Measurements from ENCODE around the gene NUP133. TPM values are rescaled to one million over a fixed set of nuclear protein-coding genes. Genes with fewer than 3 reads are reported as not detected.

Gene NUP133
- total RNA-seq, result 10 to 100 TPM; 29.6 to 40.7 (median 37.3) TPM

DNA sequence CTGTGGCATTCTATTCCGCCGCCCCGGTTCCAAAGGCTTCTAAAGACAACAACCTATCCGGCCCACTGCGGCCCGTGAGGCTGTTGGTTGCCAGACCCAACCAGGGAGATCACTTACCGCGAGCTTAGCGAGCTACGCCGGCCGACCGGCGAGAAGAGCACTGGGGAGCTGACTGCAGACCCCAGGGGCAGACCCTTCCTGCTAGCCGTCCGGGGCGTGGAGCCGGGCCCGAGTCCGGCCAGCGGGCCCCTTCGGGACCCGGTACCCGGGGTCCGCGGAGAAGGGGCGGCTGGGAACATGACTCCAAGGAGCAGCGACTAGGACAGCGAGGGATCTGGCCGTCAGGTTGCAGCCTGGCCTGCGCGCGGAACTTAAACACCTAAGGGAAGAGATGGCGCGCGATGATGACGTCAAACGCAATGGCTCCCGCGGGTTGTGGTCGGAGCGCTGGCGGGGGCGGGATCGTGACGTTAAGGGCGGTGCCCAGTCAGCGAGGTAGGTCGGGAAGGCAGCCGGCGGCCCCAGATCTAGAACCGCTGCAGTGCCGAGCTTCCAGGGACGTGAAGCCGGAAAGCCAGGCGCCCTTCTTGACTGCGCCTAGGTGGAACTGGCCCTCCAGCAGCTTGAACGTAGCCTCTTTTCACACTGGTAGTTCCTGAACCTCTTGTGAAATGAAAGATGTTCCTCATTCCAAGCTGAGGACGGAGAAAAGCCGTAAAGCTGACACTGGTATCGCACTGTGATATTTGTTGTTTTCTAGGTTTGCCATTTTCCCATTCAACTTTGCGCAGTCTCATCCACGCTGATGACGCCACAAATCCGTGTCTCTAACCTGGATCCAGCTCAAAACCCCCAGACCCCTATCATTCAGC lies at the start of gene NUP133:
Gene NUP133 (minus strand): TSS at position 391 of the 872 bp plus-strand sequence. CDS start 92 bp downstream, at position 299.
- WGBS, 2 donors, result 0 to 1% methylated on average over 38 to 53 of the region's 65 CpGs
- Histone ChIP-seq H3K27ac (peak within 1 kb of the TSS; percentile 85 to 93 (median 89)), H3K4me1 (peaks cover 7 to 8% of the 10 kb centered on the region in 2 donors), H3K36me3 (no peaks in the 10 kb centered on the region), H3K4me3 (replicated peaks in 1 of 3) (peak within 1 kb of the TSS; percentile 33 to 95 (median 81)), H3K27me3 (no peaks in the 10 kb centered on the region), H3K9me3 (no peaks in the 10 kb centered on the region)
- intact Hi-C loops (cut with DNase I), result no loop called here
- DNase-seq, result peak; percentile 100
- peak; percentile 12 to 97 for TF ChIP-seq POLR2A (IDR thresholded peaks at IDR 0.05)
- TF ChIP-seq CTCF (IDR thresholded peaks at IDR 0.05), result no peak

GRCh38 chr1:229557200-229557850 lies 49.2 kb upstream of the NUP133 start:
- H3K4me1 ChIP-seq, result peaks cover 11 to 23% of the 10 kb centered on the region in 2 donors
- no peak for DNase-seq
- peak overlapping the region in 2 of 3 donors; percentile 21 to 84 for H3K4me3 ChIP-seq (replicated peaks in 1 of 3)
- H3K36me3 ChIP-seq, result no peaks in the 10 kb centered on the region
- no peaks in the 10 kb centered on the region for H3K27me3 ChIP-seq
- H3K9me3 ChIP-seq, result no peaks in the 10 kb centered on the region
- peak overlapping the region in 2 of 3 donors; percentile 62 to 81 for H3K27ac ChIP-seq
- intact Hi-C loops (cut with DNase I), result loop anchor here (5.0 kb wide), 1 partner anchor 70 kb away; the partner anchor contains the start of genes TAF5L and URB2
- 44 to 45% methylated on average over 5 of the region's 5 CpGs for WGBS, 2 donors
- no peak for TF ChIP-seq CTCF (IDR thresholded peaks at IDR 0.05)

DNA sequence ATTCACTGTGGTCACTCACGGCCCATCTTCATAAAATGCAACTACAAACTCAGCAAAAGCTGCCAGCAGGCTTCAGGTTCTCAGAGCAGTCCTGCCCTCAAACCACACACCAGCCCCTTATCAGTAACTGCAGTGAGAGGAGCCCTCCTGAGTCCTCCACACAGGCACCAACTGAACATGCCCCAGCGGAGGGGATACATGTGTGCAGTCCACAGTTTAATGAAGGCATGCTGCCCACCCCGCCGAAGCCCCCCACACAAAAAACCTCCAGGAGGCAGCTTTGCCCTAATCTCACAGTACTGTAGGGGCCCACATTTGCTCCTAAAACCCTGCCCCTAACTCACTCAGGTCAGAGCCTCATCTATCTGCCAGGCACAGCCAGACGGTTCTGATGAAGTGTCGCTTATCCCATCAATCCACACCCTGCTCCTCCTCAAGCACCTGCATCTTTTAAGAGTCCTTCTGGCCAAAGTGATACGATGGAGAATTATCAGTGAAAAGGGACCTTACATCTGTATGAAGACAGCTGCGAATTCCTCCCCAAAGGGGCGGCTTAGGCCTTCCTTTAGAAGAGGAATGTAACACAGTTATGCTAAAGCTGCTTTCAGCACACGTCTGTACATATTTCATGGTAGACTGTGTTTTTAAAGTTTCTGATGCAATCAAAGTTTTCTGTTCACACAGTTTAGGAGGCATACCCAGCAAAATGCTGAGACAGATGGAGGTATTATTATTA lies 46.9 kb upstream of the NUP133 start:
- WGBS, 2 donors, result 85 to 89% methylated on average over 9 to 10 of the region's 10 CpGs
- Histone ChIP-seq H3K27me3 (no peaks in the 10 kb centered on the region), H3K27ac (no peak overlapping the region), H3K9me3 (no peaks in the 10 kb centered on the region), H3K36me3 (no peaks in the 10 kb centered on the region), H3K4me1 (peaks cover 11 to 28% of the 10 kb centered on the region in 2 donors), H3K4me3 (replicated peaks in 1 of 3) (no peak overlapping the region)
- no peak for DNase-seq
- intact Hi-C loops (cut with DNase I), result loop anchor here (5.0 kb wide), 1 partner anchor 72 kb away; the partner anchor contains the start of genes TAF5L and URB2
- no peak for TF ChIP-seq POLR2A (IDR thresholded peaks at IDR 0.05)
- no peak for TF ChIP-seq CTCF (IDR thresholded peaks at IDR 0.05)

GRCh38 chr1:229553621-229554130 lies 45.5 kb upstream of the NUP133 start:
- 92 to 96% methylated on average over 7 of the region's 7 CpGs for WGBS, 2 donors
- DNase-seq, result no peak
- Histone ChIP-seq H3K9me3 (no peaks in the 10 kb centered on the region), H3K4me3 (replicated peaks in 1 of 3) (no peak overlapping the region), H3K27me3 (no peaks in the 10 kb centered on the region), H3K4me1 (peaks cover 11 to 27% of the 10 kb centered on the region in 2 donors), H3K36me3 (no peaks in the 10 kb centered on the region), H3K27ac (no peak overlapping the region)
- TF ChIP-seq POLR2A (IDR thresholded peaks at IDR 0.05), result no peak
- no peak for TF ChIP-seq CTCF (IDR thresholded peaks at IDR 0.05)
- intact Hi-C loops (cut with DNase I), result no loop called here

Measured in thyroid gland (tissue), 4 donors.